Endodermal cell (in vitro differentiated cells): Measurements from ENCODE around the gene LCORL. TPM values are rescaled to one million over a fixed set of nuclear protein-coding genes. Genes with fewer than 3 reads are reported as not detected.

Experiments used
- DNase-seq: peaks from one replicate; pipeline ENCODE4 v3.0.0-alpha.2; 2017
- H3K27ac ChIP-seq: 2 replicates; pipeline ENCODE4 v1.5.1; 2013; ENCODE audit warnings: mild to moderate bottlenecking, low read depth, low read length, moderate library complexity
- H3K27me3 ChIP-seq: 2 replicates; pipeline ENCODE4 v1.6.1; 2013; ENCODE audit warnings: mild to moderate bottlenecking, low read length, moderate library complexity; ENCODE audit not compliant: insufficient read depth, control insufficient read depth, poor library complexity, severe bottlenecking
- H3K36me3 ChIP-seq: 2 replicates; pipeline ENCODE4 v1.7.0; 2013; ENCODE audit warnings: mild to moderate bottlenecking, low read length, moderate library complexity; ENCODE audit not compliant: control insufficient read depth, insufficient read depth
- H3K4me1 ChIP-seq: one replicate; pipeline ENCODE4 v1.7.0; 2013; ENCODE audit warnings: low read length; ENCODE audit not compliant: control insufficient read depth, insufficient read depth
- H3K4me3 ChIP-seq: 2 replicates; pipeline ENCODE4 v1.5.1; 2013; ENCODE audit warnings: mild to moderate bottlenecking, low read length, moderate library complexity
- H3K9ac ChIP-seq: 2 replicates; pipeline ENCODE4 v1.6.1; 2013; ENCODE audit warnings: mild to moderate bottlenecking, low read length, moderate library complexity; ENCODE audit not compliant: poor library complexity, severe bottlenecking; ENCODE audit errors: extremely low read depth
- H3K9me3 ChIP-seq: 2 replicates; pipeline ENCODE4 v1.6.1; 2013; ENCODE audit warnings: mild to moderate bottlenecking, low read length, moderate library complexity; ENCODE audit not compliant: control insufficient read depth
- H3K27ac Mint-ChIP-seq: 2 replicates; pipeline ENCODE4 v1.8.0; 2020; ENCODE audit warnings: mixed read lengths
- H3K27me3 Mint-ChIP-seq: 2 replicates; pipeline ENCODE4 v1.8.0; 2021; ENCODE audit warnings: mild to moderate bottlenecking, mixed read lengths; ENCODE audit not compliant: insufficient read depth
- H3K36me3 Mint-ChIP-seq: 2 replicates; pipeline ENCODE4 v1.8.0; 2020; ENCODE audit warnings: low read depth, mixed read lengths
- H3K4me1 Mint-ChIP-seq: 2 replicates; pipeline ENCODE4 v1.8.0; 2020; ENCODE audit warnings: mixed read lengths
- H3K4me3 Mint-ChIP-seq: 2 replicates; pipeline ENCODE4 v1.8.0; 2020; ENCODE audit warnings: mild to moderate bottlenecking, moderate library complexity, mixed read lengths
- H3K9me3 Mint-ChIP-seq: 2 replicates; pipeline ENCODE4 v1.8.0; 2020; ENCODE audit warnings: mild to moderate bottlenecking, mixed read lengths
- WGBS, 2 experiments: methylation state at CpG; one replicate each; pipeline versions ENCODE4 v1.1.5 to v1.1.7; 2013; ENCODE audit warnings: missing lambda C conversion rate in 2 of 2, mixed read lengths in 1 of 2; ENCODE audit not compliant: insufficient coverage in 1 of 2, insufficient read length in 1 of 2; 5-methylcytosine and 5-hydroxymethylcytosine counted together
- total RNA-seq, 2 donors: library from RNA; stranded (reverse); fragmentation: NEBNext Ultra II Directional in 1 of 2; extraction: Animal tissue kit (Norgen Biotek cat#: 25700) in 1 of 2; gene quantifications; 2 replicates in 1 of 2; 3 replicates in 1 of 2; pipeline ENCODE4 v1.2.1, GENCODE V29; 2021
- TF ChIP-seq, protein P1 (sequence below): fragments of 200-600 bp; sonication (generic); conservative IDR thresholded peaks from 2 replicates; pipeline ENCODE4 v1.5.0; 2021; ENCODE audit warnings: antibody characterized with exemption, mild to moderate bottlenecking

LCORL gene
- total RNA-seq, 2 donors from 2014 or later, result 20.4 to 34.5 TPM

DNA sequence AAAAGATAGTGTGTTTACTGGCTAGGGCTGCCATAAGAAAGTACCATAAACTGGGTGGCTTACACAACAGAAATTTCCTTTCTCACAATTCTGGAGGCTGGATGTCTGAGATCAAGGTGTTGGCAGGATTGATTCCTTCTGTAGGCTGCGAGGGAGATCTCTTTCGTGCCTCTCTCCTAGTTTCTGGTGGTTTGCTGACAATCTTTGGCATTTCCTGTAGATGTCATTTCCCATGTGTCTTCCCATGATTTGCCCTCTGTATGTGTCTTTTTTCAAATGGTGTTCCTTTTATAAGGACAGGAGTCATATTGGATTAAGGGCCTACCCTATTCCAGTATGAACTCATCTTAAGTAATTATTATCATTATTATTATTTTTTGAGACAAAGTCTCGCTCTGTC lies 27.9 kb upstream of the LCORL start:
- H3K4me1 ChIP-seq, result no peaks in the 10 kb centered on the region
- H3K9me3 Mint-ChIP-seq, result no peaks in the 10 kb centered on the region
- no peak for DNase-seq
- TF ChIP-seq, protein P1, sequence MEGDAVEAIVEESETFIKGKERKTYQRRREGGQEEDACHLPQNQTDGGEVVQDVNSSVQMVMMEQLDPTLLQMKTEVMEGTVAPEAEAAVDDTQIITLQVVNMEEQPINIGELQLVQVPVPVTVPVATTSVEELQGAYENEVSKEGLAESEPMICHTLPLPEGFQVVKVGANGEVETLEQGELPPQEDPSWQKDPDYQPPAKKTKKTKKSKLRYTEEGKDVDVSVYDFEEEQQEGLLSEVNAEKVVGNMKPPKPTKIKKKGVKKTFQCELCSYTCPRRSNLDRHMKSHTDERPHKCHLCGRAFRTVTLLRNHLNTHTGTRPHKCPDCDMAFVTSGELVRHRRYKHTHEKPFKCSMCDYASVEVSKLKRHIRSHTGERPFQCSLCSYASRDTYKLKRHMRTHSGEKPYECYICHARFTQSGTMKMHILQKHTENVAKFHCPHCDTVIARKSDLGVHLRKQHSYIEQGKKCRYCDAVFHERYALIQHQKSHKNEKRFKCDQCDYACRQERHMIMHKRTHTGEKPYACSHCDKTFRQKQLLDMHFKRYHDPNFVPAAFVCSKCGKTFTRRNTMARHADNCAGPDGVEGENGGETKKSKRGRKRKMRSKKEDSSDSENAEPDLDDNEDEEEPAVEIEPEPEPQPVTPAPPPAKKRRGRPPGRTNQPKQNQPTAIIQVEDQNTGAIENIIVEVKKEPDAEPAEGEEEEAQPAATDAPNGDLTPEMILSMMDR, result no peak
- H3K27ac ChIP-seq, result no peak overlapping the region
- no peaks in the 10 kb centered on the region for H3K4me1 Mint-ChIP-seq
- no peaks in the 10 kb centered on the region for H3K36me3 Mint-ChIP-seq
- no peak overlapping the region for H3K9ac ChIP-seq
- H3K27me3 ChIP-seq, result no peaks in the 10 kb centered on the region
- no peaks in the 10 kb centered on the region for H3K27me3 Mint-ChIP-seq
- H3K9me3 ChIP-seq, result no peaks in the 10 kb centered on the region
- no peaks in the 10 kb centered on the region for H3K36me3 ChIP-seq
- WGBS, 2 experiments, result 88 to 100% methylated on average over 1 to 3 of the region's 3 CpGs
- H3K4me3 ChIP-seq, result no peak overlapping the region
- H3K27ac Mint-ChIP-seq, result no peak overlapping the region
- H3K4me3 Mint-ChIP-seq, result no peak overlapping the region

DNA sequence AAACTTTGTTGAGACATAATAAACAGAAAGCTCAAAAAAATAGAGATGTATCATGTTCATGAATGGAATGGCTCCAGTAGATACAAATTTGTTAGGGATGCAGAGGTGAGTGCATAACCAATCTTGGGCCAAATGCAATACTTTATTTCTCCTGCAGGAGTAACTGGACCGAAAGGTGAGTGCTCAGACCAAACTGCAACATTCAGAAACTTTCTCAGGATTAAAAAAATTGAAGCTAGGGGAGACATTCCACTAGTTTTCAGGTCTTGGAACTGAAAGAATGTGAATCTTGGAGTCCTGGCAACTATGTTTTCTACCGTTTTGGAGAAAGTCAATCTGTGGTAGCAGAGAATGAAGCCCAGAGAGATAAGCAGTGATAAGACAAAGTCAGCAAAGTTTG lies 21.2 kb upstream of the LCORL start:
- TF ChIP-seq, protein P1, result peak; percentile 75
- DNase-seq, result no peak
- no peak overlapping the region for H3K4me3 Mint-ChIP-seq
- Histone ChIP-seq H3K27ac (no peak overlapping the region), H3K9ac (no peak overlapping the region), H3K9me3 (no peaks in the 10 kb centered on the region), H3K27me3 (no peaks in the 10 kb centered on the region), H3K4me3 (no peak overlapping the region), H3K36me3 (no peaks in the 10 kb centered on the region), H3K4me1 (peaks cover 7% of the 10 kb centered on the region)
- no peaks in the 10 kb centered on the region for H3K27me3 Mint-ChIP-seq
- peaks cover 14% of the 10 kb centered on the region for H3K4me1 Mint-ChIP-seq
- no peaks in the 10 kb centered on the region for H3K9me3 Mint-ChIP-seq
- no peaks in the 10 kb centered on the region for H3K36me3 Mint-ChIP-seq
- 81 to 82% methylated on average over 2 of the region's 2 CpGs for WGBS, 2 experiments
- H3K27ac Mint-ChIP-seq, result no peak overlapping the region

DNA sequence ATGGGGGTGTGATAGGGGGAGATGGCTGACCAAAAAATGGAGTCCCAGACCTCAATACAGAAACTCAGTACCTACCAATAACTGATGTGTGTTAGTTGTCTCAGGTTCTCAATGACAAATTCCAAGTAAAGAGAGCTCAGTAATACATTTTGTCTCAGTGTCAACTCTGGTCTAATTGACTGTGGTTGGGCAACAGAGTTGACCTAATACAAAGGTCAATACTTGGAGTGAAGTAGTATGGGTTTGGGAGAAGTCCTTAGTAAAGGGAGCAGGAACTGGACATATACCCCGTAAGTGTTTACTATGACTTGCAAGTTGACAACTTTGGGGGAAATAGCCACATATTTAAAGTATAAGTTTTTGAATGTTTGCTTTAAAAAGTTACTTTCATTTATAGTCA lies 20.5 kb upstream of the LCORL start:
- Mint-ChIP-seq H3K27me3 (no peaks in the 10 kb centered on the region), H3K36me3 (no peaks in the 10 kb centered on the region), H3K4me1 (peaks cover 14% of the 10 kb centered on the region), H3K4me3 (no peak overlapping the region), H3K27ac (no peak overlapping the region), H3K9me3 (no peaks in the 10 kb centered on the region)
- Histone ChIP-seq H3K9ac (no peak overlapping the region), H3K27me3 (no peaks in the 10 kb centered on the region), H3K4me1 (peaks cover 7% of the 10 kb centered on the region), H3K36me3 (no peaks in the 10 kb centered on the region), H3K27ac (no peak overlapping the region), H3K4me3 (no peak overlapping the region), H3K9me3 (no peaks in the 10 kb centered on the region)
- TF ChIP-seq, protein P1, result no peak
- WGBS, 2 experiments, result 78 to 95% methylated on average over 1 of the region's 1 CpG
- DNase-seq, result no peak
